ENCODE results near the gene CD248.

Gene CD248

GRCh38 chr11:66275396-66275795 lies 41.4 kb downstream of the CD248 start:
- Histone ChIP-seq H3K27me3 (ENCODE audit: insufficient read depth, low read length, poor library complexity) (no peaks in the 10 kb centered on the region), H3K79me2 (ENCODE audit: insufficient read depth, low read length) (peaks cover 15% of the 10 kb centered on the region), H4K20me1 (ENCODE audit: insufficient read depth, low read length) (peaks cover 64% of the 10 kb centered on the region), H3K9me3 (ENCODE audit: insufficient read depth, low read length, severe bottlenecking) (no peaks in the 10 kb centered on the region), H3K4me2 (ENCODE audit: insufficient read depth, low read length) (no peak overlapping the region), H2AFZ (ENCODE audit: low read depth, low read length) (no peak overlapping the region), H3K27ac (ENCODE audit: low read length) (no peak overlapping the region), H3K4me3 (ENCODE audit: low read depth in 1 of 2, low read length in 2 of 2) (no peak overlapping the region), H3K9ac (ENCODE audit: low read depth, low read length) (no peak overlapping the region), H3K4me1 (ENCODE audit: insufficient read depth, low read length) (peaks cover 18% of the 10 kb centered on the region), H3K36me3 (ENCODE audit: insufficient read depth, low read length) (peaks cover 55% of the 10 kb centered on the region)
- TF ChIP-seq CTCF (IDR thresholded peaks at IDR 0.05; ENCODE audit: borderline replicate concordance, extremely low read depth, low read length, poor library complexity, severe bottlenecking), result no peak
- no peak for TF ChIP-seq EZH2 (IDR thresholded peaks at IDR 0.05; ENCODE audit: borderline replicate concordance, low read depth, low read length, severe bottlenecking)
- ATAC-seq (ENCODE audit: insufficient read depth, low read depth) (no peak), DNase-seq (no peak)

- no peak overlapping the region for H2AFZ ChIP-seq (ENCODE audit: low read depth, low read length)
- H3K4me1 ChIP-seq (ENCODE audit: insufficient read depth, low read length), result peaks cover 30% of the 10 kb centered on the region
- no peak overlapping the region for H3K4me2 ChIP-seq (ENCODE audit: insufficient read depth, low read length)
- H3K36me3 ChIP-seq (ENCODE audit: insufficient read depth, low read length), result peaks cover 61% of the 10 kb centered on the region
- peaks cover 64% of the 10 kb centered on the region for H4K20me1 ChIP-seq (ENCODE audit: insufficient read depth, low read length)
- ATAC-seq (ENCODE audit: insufficient read depth, low read depth) (no peak), DNase-seq (no peak)
- no peak overlapping the region for H3K4me3 ChIP-seq (ENCODE audit: low read depth in 1 of 2, low read length in 2 of 2)
- peaks cover 27% of the 10 kb centered on the region for H3K79me2 ChIP-seq (ENCODE audit: insufficient read depth, low read length)
- TF ChIP-seq CTCF (IDR thresholded peaks at IDR 0.05; ENCODE audit: borderline replicate concordance, extremely low read depth, low read length, poor library complexity, severe bottlenecking), result no peak
- no peak for TF ChIP-seq EZH2 (IDR thresholded peaks at IDR 0.05; ENCODE audit: borderline replicate concordance, low read depth, low read length, severe bottlenecking)
- no peaks in the 10 kb centered on the region for H3K9me3 ChIP-seq (ENCODE audit: insufficient read depth, low read length, severe bottlenecking)
- no peaks in the 10 kb centered on the region for H3K27me3 ChIP-seq (ENCODE audit: insufficient read depth, low read length, poor library complexity)
- no peak overlapping the region for H3K27ac ChIP-seq (ENCODE audit: low read length)
- no peak overlapping the region for H3K9ac ChIP-seq (ENCODE audit: low read depth, low read length)
These were observed 42.6 kb downstream of the CD248 start for GRCh38 chr11:66274219-66274618.

- Histone ChIP-seq H3K4me3 (ENCODE audit: low read depth in 1 of 2, low read length in 2 of 2) (no peak overlapping the region), H3K4me1 (ENCODE audit: insufficient read depth, low read length) (peaks cover 27% of the 10 kb centered on the region), H3K4me2 (ENCODE audit: insufficient read depth, low read length) (no peak overlapping the region), H3K9ac (ENCODE audit: low read depth, low read length) (no peak overlapping the region), H4K20me1 (ENCODE audit: insufficient read depth, low read length) (peaks cover 62% of the 10 kb centered on the region), H3K9me3 (ENCODE audit: insufficient read depth, low read length, severe bottlenecking) (no peaks in the 10 kb centered on the region), H3K27me3 (ENCODE audit: insufficient read depth, low read length, poor library complexity) (no peaks in the 10 kb centered on the region), H3K27ac (ENCODE audit: low read length) (no peak overlapping the region), H2AFZ (ENCODE audit: low read depth, low read length) (no peak overlapping the region), H3K36me3 (ENCODE audit: insufficient read depth, low read length) (peaks cover 61% of the 10 kb centered on the region), H3K79me2 (ENCODE audit: insufficient read depth, low read length) (peaks cover 33% of the 10 kb centered on the region)
- DNase-seq (no peak), ATAC-seq (ENCODE audit: insufficient read depth, low read depth) (no peak)
- TF ChIP-seq CTCF (IDR thresholded peaks at IDR 0.05; ENCODE audit: borderline replicate concordance, extremely low read depth, low read length, poor library complexity, severe bottlenecking) (no peak), EZH2 (IDR thresholded peaks at IDR 0.05; ENCODE audit: borderline replicate concordance, low read depth, low read length, severe bottlenecking) (no peak)
These were observed 44.2 kb downstream of the CD248 start for GRCh38 chr11:66272596-66272995.

GRCh38 chr11:66271816-66272215 lies 45.0 kb downstream of the CD248 start:
- no peak overlapping the region for H3K27ac ChIP-seq (ENCODE audit: low read length)
- H3K9ac ChIP-seq (ENCODE audit: low read depth, low read length), result no peak overlapping the region
- H3K4me3 ChIP-seq (ENCODE audit: low read depth in 1 of 2, low read length in 2 of 2), result no peak overlapping the region
- no peak for DNase-seq
- TF ChIP-seq CTCF (IDR thresholded peaks at IDR 0.05; ENCODE audit: borderline replicate concordance, extremely low read depth, low read length, poor library complexity, severe bottlenecking), result no peak
- no peak for TF ChIP-seq EZH2 (IDR thresholded peaks at IDR 0.05; ENCODE audit: borderline replicate concordance, low read depth, low read length, severe bottlenecking)
- H4K20me1 ChIP-seq (ENCODE audit: insufficient read depth, low read length), result peaks cover 64% of the 10 kb centered on the region
- peaks cover 31% of the 10 kb centered on the region for H3K4me1 ChIP-seq (ENCODE audit: insufficient read depth, low read length)
- no peak overlapping the region for H2AFZ ChIP-seq (ENCODE audit: low read depth, low read length)
- no peaks in the 10 kb centered on the region for H3K27me3 ChIP-seq (ENCODE audit: insufficient read depth, low read length, poor library complexity)
- H3K36me3 ChIP-seq (ENCODE audit: insufficient read depth, low read length), result peaks cover 61% of the 10 kb centered on the region
- peaks cover 33% of the 10 kb centered on the region for H3K79me2 ChIP-seq (ENCODE audit: insufficient read depth, low read length)
- no peaks in the 10 kb centered on the region for H3K9me3 ChIP-seq (ENCODE audit: insufficient read depth, low read length, severe bottlenecking)
- ATAC-seq (ENCODE audit: insufficient read depth, low read depth), result no peak
- no peak overlapping the region for H3K4me2 ChIP-seq (ENCODE audit: insufficient read depth, low read length)

All from DND-41 (cell line).